HepG2 (cell line): Measurements from ENCODE around the gene TCTA. TPM values are rescaled to one million over a fixed set of nuclear protein-coding genes. Genes with fewer than 3 reads are reported as not detected.

ENCODE experiments used
- ATAC-seq: fragments of 200-7000 bp; cut with Tn5 transposase; 3 replicates; pipeline ENCODE4 v1.9.1; 2020; ENCODE audit warnings: mild to moderate bottlenecking, moderate library complexity
- BruUV-seq: library from RNA; stranded (reverse); fragments of 400-500 nt; replicated peaks from 2 replicates; lab custom pipeline; 2021; lab: Mats Ljungman, UMichigan
- CTCF ChIA-PET: fragments of 300-600 bp; formaldehyde crosslinking; extraction: SDS; loops from one replicate; lab custom pipeline; 2021; ENCODE audit warnings: low total read pairs, inconsistent platforms, low intra/inter-chr PET ratio; lab: Yijun Ruan, JAX
- POLR2A ChIA-PET: fragments of 350-600 bp; sonication (Branson Sonifier 250); formaldehyde crosslinking; loops from one replicate; lab custom pipeline; 2020; ENCODE audit warnings: antibody characterized with exemption, inconsistent platforms; lab: Yijun Ruan, JAX
- DNase-seq: peaks from one replicate; pipeline ENCODE4 v3.0.0-alpha.2; 2015; ENCODE audit warnings: low spot score
- FAIRE-seq: peaks from 3 replicates; lab custom pipeline; 2011; peaks lifted over from hg19 to GRCh38; lab: Jason Lieb, UNC
- H2AFZ ChIP-seq: one replicate; pipeline ENCODE4 v1.6.1; 2011; ENCODE audit warnings: low read length, inconsistent platforms
- H3K27ac ChIP-seq: fragments of 300-600 bp; 3 replicates; pipeline ENCODE4 v1.8.0; 2011; ENCODE audit warnings: mixed run types, mild to moderate bottlenecking, mixed read lengths, low read length, inconsistent platforms; ENCODE audit not compliant: insufficient read depth; ENCODE audit errors: extremely low read length
- H3K27me3 ChIP-seq, 2 experiments: fragments of 200-600 bp in 1 of 2; 2 replicates in 1 of 2; 3 replicates in 1 of 2; pipeline versions ENCODE4 v1.6.0 to v1.8.0; 2011; ENCODE audit warnings: low read length in 2 of 2, mild to moderate bottlenecking in 2 of 2, moderate library complexity in 2 of 2, inconsistent platforms in 1 of 2; ENCODE audit not compliant: insufficient read depth in 2 of 2, control insufficient read depth in 1 of 2
- H3K36me3 ChIP-seq, 2 experiments: fragments of 200-600 bp in 1 of 2; replicated peaks in 1 of 2; 2 replicates in 1 of 2; 3 replicates in 1 of 2; pipeline versions ENCODE4 v1.5.1 to v1.8.0; 2011; ENCODE audit warnings: low read length in 2 of 2, inconsistent platforms in 1 of 2; ENCODE audit not compliant: insufficient read depth in 2 of 2, control insufficient read depth in 1 of 2
- H3K4me1 ChIP-seq: 2 replicates; pipeline ENCODE4 v1.5.1; 2012; ENCODE audit warnings: low read length, inconsistent platforms; ENCODE audit not compliant: insufficient read depth
- H3K4me2 ChIP-seq: 2 replicates; pipeline ENCODE4 v1.6.0; 2011; ENCODE audit warnings: low read depth, low read length, inconsistent platforms
- H3K4me3 ChIP-seq, 3 experiments: fragments of 200-600 bp in 1 of 3; sonication (generic), shearing (Covaris generic) in 1 of 3; replicated peaks in 1 of 3; 2 replicates each; pipeline ENCODE4 v1.5.1; 2011 to 2016; ENCODE audit warnings: low read length in 3 of 3, inconsistent platforms in 2 of 3, low read depth in 2 of 3, mild to moderate bottlenecking in 2 of 3, control low read depth in 1 of 3, mixed read lengths in 1 of 3; ENCODE audit not compliant: insufficient read depth in 1 of 3
- H3K79me2 ChIP-seq: one replicate; pipeline ENCODE4 v1.6.1; 2011; ENCODE audit warnings: low read length, inconsistent platforms; ENCODE audit not compliant: insufficient read depth
- H3K9ac ChIP-seq: 2 replicates; pipeline ENCODE4 v1.6.0; 2011; ENCODE audit warnings: mild to moderate bottlenecking, low read depth, low read length, inconsistent platforms; ENCODE audit not compliant: insufficient read depth
- H3K9me3 ChIP-seq: 2 replicates; pipeline ENCODE4 v1.5.1; 2012; ENCODE audit warnings: mild to moderate bottlenecking, low read length
- H4K20me1 ChIP-seq: 2 replicates; pipeline ENCODE4 v1.6.0; 2011; ENCODE audit warnings: inconsistent platforms, mild to moderate bottlenecking, low read length, moderate library complexity; ENCODE audit not compliant: insufficient read depth
- ZNF136 ChIP-seq: sonication (generic); formaldehyde crosslinking; IDR thresholded peaks from 2 replicates; pipeline ENCODE4 v1.8.1; 2022; ENCODE audit warnings: low read depth, mild to moderate bottlenecking, moderate library complexity, missing genetic modification reagents
- ZNF230 ChIP-seq: sonication (generic); formaldehyde crosslinking; IDR thresholded peaks from 2 replicates; pipeline ENCODE4 v1.4.0; 2020; ENCODE audit warnings: mild to moderate bottlenecking, missing genetic modification reagents
- ZNF607 ChIP-seq: sonication (generic); formaldehyde crosslinking; IDR thresholded peaks from 2 replicates; pipeline ENCODE4 v1.5.1; 2020; ENCODE audit warnings: missing genetic modification reagents, mild to moderate bottlenecking, borderline replicate concordance
- ZNF772 ChIP-seq: sonication (generic); formaldehyde crosslinking; IDR thresholded peaks from 2 replicates; pipeline ENCODE4 v1.5.0; 2020; ENCODE audit warnings: mild to moderate bottlenecking, missing genetic modification reagents
- ZNF782 ChIP-seq: sonication (generic); formaldehyde crosslinking; IDR thresholded peaks from 2 replicates; pipeline ENCODE4 v1.4.0; 2020; ENCODE audit warnings: missing genetic modification reagents, mild to moderate bottlenecking, borderline replicate concordance
- ZNF792 ChIP-seq: IDR thresholded peaks from 2 replicates; pipeline ENCODE4 v1.6.1; 2016
- WGBS: methylation state at CpG from one replicate; pipeline ENCODE4 v1.1.6; 2017; ENCODE audit warnings: low lambda C conversion rate; 5-methylcytosine and 5-hydroxymethylcytosine counted together
- in situ Hi-C: cut with HindIII; loops from 2 replicates; pipeline ENCODE4 v1.10.0; 2017; ENCODE audit warnings: low pct_unique_long_range_greater_than_20kb; ENCODE audit not compliant: extremely low pct_ligation_motif_present
- intact Hi-C: fragments of 100-400 bp; cut with micrococcal nuclease; formaldehyde crosslinking; loops from one replicate; pipeline ENCODE4 v1.10.0; 2022; ENCODE audit not compliant: unreplicated experiment
- polyA plus RNA-seq, 8 experiments: library from polyadenylated mRNA; depleted of rRNA in 3 of 8; stranded (reverse) in 7 of 8; unstranded in 1 of 8; fragments of >200 nt; fragmentation: Illumina TruSeq in 4 of 8; extraction: Trizol in 4 of 8; gene quantifications; 2 replicates each; pipeline versions ENCODE4 v1.2.1 to v1.2.3, GENCODE V29; 2011 to 2016; ENCODE audit warnings: low read depth in 4 of 8, missing spikeins in 1 of 8, mixed read lengths in 1 of 8; ENCODE audit not compliant: insufficient read depth in 1 of 8
- total RNA-seq, 5 experiments: library from RNA; depleted of rRNA; stranded (reverse); fragments of >200 nt; fragmentation: Illumina TruSeq; extraction: Trizol; gene quantifications; 2 replicates each; pipeline ENCODE4 v1.2.3, GENCODE V29; 2016; ENCODE audit warnings: low read depth in 1 of 5
- TF ChIP-seq, protein P1 (sequence below): sonication (generic); formaldehyde crosslinking; conservative IDR thresholded peaks from 2 replicates; pipeline ENCODE4 v1.4.0; 2020; ENCODE audit warnings: missing genetic modification reagents
- TF ChIP-seq, protein P2 (sequence below): sonication (generic); formaldehyde crosslinking; IDR thresholded peaks from 2 replicates; pipeline ENCODE4 v1.5.0; 2020; ENCODE audit warnings: mild to moderate bottlenecking, missing genetic modification reagents, moderate library complexity
- TF ChIP-seq, protein P3 (sequence below): sonication (generic); formaldehyde crosslinking; IDR thresholded peaks from 2 replicates; pipeline ENCODE4 v1.9.0; 2021; ENCODE audit warnings: missing genetic modification reagents, mild to moderate bottlenecking, borderline replicate concordance
- TF ChIP-seq, protein P4 (sequence below), 2 experiments: fragments of 450-650 bp in 1 of 2; sonication (generic) in 1 of 2; formaldehyde crosslinking; IDR thresholded peaks; 2 replicates each; pipeline versions ENCODE4 v1.5.0 to v1.8.0; 2020 to 2022; ENCODE audit warnings: mild to moderate bottlenecking in 1 of 2, missing genetic modification reagents in 1 of 2

The TCTA gene
- total and polyA plus RNA-seq, 2 of the 13 experiments (the other 11 are each of a cell fraction or from before 2014, with no cell fraction given): 8.3 to 13.2 TPM

DNA sequence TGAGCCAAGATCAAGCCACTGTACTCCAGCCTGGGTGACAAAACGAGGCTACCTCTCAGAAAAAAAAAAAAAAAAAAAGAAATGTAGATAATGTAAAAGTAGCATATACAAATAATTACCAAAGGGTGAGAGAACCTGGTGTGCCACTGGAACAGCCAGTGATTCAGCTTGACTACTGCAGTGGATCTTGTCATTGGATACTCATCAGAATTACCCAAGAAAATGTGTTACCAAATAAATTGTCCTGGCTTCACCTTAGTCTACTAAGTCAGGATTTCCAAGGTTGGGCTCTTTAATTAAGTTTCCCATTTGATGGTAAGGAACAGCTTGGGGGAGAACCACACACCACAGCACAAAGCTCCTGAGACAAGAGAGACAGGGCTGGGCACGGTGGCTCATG is 15.4 kb downstream of the TCTA start:
- in situ Hi-C loops: loop anchor here (25.0 kb wide), 2 partner anchors 90 to 265 kb away; partner anchors contain the start of genes CCDC71, KLHDC8B and USP4

DNA sequence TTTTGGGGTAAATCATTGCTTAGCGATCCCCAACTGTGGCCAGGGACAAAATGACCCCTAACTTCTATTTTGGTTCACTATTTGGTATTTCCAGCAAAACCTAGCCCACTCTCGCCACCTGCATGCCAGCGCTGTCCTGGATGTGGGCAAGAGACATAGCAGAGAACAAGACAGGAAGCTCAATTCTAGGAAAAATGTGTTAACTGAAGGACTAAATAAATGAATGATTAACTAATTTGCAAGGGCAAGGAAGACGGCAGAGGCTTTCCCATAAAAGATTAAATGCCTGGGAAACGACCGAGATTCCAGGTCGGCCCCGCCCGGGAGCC is 16.5 kb downstream of the TCTA start:
- Histone ChIP-seq H3K4me3 (peak overlapping the region; percentile 72 to 89 (median 87)), H3K9me3 (no peaks in the 10 kb centered on the region), H3K9ac (peak overlapping the region; percentile 85), H2AFZ (peak overlapping the region; percentile 1), H3K27me3 (no peaks in the 10 kb centered on the region; a peak in 2 of 5 replicates), H3K4me2 (peak overlapping the region; percentile 84), H4K20me1 (no peaks in the 10 kb centered on the region), H3K79me2 (no peaks in the 10 kb centered on the region), H3K27ac (peak overlapping the region; percentile 90), H3K4me1 (peaks cover 43% of the 10 kb centered on the region), H3K36me3 (0 out of 5 replicates have a peak, but pooled peaks cover 0 to 2% of the 10 kb centered on the region in 2 experiments)
- BruUV-seq: TSS peak; percentile 74
- FAIRE-seq: no peak
- no peak for DNase-seq
- ATAC-seq: peak; percentile 24
- ChIA-PET POLR2A (interaction anchor here (0.7 to 3.6 kb wide), 23 partner anchors 8 to 258 kb away, joined by 3 to 35 read pairs (median 4); partner anchors contain the start of genes DAG1, GPX1, KLHDC8B and RHOA), CTCF (no interaction called here)
- in situ Hi-C loops: loop anchor here (25.0 kb wide), 2 partner anchors 91 to 266 kb away; partner anchors contain the start of genes CCDC71, KLHDC8B and USP4
- WGBS: 7% methylated on average over 9 of the region's 9 CpGs
- intact Hi-C loops: no loop called here
- TF ChIP-seq, protein P1, sequence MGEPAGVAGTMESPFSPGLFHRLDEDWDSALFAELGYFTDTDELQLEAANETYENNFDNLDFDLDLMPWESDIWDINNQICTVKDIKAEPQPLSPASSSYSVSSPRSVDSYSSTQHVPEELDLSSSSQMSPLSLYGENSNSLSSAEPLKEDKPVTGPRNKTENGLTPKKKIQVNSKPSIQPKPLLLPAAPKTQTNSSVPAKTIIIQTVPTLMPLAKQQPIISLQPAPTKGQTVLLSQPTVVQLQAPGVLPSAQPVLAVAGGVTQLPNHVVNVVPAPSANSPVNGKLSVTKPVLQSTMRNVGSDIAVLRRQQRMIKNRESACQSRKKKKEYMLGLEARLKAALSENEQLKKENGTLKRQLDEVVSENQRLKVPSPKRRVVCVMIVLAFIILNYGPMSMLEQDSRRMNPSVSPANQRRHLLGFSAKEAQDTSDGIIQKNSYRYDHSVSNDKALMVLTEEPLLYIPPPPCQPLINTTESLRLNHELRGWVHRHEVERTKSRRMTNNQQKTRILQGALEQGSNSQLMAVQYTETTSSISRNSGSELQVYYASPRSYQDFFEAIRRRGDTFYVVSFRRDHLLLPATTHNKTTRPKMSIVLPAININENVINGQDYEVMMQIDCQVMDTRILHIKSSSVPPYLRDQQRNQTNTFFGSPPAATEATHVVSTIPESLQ: no peak
- TF ChIP-seq ZNF782 (CRISPR knock-in tag): 0 out of 2 replicates have a peak, but pooled peaks have one; percentile 26
- TF ChIP-seq ZNF607: 0 out of 2 replicates have a peak, but pooled peaks have one; percentile 2
- TF ChIP-seq, protein P2, sequence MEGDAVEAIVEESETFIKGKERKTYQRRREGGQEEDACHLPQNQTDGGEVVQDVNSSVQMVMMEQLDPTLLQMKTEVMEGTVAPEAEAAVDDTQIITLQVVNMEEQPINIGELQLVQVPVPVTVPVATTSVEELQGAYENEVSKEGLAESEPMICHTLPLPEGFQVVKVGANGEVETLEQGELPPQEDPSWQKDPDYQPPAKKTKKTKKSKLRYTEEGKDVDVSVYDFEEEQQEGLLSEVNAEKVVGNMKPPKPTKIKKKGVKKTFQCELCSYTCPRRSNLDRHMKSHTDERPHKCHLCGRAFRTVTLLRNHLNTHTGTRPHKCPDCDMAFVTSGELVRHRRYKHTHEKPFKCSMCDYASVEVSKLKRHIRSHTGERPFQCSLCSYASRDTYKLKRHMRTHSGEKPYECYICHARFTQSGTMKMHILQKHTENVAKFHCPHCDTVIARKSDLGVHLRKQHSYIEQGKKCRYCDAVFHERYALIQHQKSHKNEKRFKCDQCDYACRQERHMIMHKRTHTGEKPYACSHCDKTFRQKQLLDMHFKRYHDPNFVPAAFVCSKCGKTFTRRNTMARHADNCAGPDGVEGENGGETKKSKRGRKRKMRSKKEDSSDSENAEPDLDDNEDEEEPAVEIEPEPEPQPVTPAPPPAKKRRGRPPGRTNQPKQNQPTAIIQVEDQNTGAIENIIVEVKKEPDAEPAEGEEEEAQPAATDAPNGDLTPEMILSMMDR (CRISPR knock-in tag): peak; percentile 10
- no peak for TF ChIP-seq ZNF792 (CRISPR knock-in tag)
- TF ChIP-seq ZNF230 (CRISPR knock-in tag): 0 out of 2 replicates have a peak, but pooled peaks have one; percentile 6
- TF ChIP-seq ZNF136 (CRISPR knock-in tag): no peak

More for the DNA sequence above, 15.4 kb downstream of the TCTA start:
- TF ChIP-seq, protein P3, sequence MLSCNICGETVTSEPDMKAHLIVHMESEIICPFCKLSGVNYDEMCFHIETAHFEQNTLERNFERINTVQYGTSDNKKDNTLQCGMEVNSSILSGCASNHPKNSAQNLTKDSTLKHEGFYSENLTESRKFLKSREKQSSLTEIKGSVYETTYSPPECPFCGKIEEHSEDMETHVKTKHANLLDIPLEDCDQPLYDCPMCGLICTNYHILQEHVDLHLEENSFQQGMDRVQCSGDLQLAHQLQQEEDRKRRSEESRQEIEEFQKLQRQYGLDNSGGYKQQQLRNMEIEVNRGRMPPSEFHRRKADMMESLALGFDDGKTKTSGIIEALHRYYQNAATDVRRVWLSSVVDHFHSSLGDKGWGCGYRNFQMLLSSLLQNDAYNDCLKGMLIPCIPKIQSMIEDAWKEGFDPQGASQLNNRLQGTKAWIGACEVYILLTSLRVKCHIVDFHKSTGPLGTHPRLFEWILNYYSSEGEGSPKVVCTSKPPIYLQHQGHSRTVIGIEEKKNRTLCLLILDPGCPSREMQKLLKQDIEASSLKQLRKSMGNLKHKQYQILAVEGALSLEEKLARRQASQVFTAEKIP: no peak
- TF ChIP-seq, protein P4, sequence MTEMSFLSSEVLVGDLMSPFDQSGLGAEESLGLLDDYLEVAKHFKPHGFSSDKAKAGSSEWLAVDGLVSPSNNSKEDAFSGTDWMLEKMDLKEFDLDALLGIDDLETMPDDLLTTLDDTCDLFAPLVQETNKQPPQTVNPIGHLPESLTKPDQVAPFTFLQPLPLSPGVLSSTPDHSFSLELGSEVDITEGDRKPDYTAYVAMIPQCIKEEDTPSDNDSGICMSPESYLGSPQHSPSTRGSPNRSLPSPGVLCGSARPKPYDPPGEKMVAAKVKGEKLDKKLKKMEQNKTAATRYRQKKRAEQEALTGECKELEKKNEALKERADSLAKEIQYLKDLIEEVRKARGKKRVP (CRISPR knock-in tag; IDR thresholded peaks at IDR 0.05): no peak
- no peak for TF ChIP-seq ZNF772
- Histone ChIP-seq H3K4me2 (no peak overlapping the region), H3K27me3 (no peaks in the 10 kb centered on the region; a peak in 2 of 5 replicates), H4K20me1 (no peaks in the 10 kb centered on the region), H3K79me2 (no peaks in the 10 kb centered on the region), H3K27ac (no peak overlapping the region), H3K4me1 (peaks cover 45% of the 10 kb centered on the region), H3K9ac (no peak overlapping the region), H2AFZ (no peak overlapping the region), H3K9me3 (no peaks in the 10 kb centered on the region), H3K4me3 (no peak overlapping the region), H3K36me3 (0 out of 5 replicates have a peak, but pooled peaks cover 0 to 2% of the 10 kb centered on the region in 2 experiments)
- BruUV-seq: no TSS peak
- no peak for FAIRE-seq
- ChIA-PET CTCF (no interaction called here), POLR2A (interaction anchor here (0.7 to 3.6 kb wide), 3 partner anchors 15 to 88 kb away, joined by 3 to 35 read pairs (median 4); partner anchors contain the start of genes RHOA, TCTA and USP4)
- no peak for DNase-seq
- ATAC-seq: no peak
- intact Hi-C loops: no loop called here
- WGBS: 100% methylated on average over 2 of the region's 2 CpGs
